NCI-H146 (cell line): ENCODE results near the gene TNFRSF8.

Source experiments
- DNase-seq: peaks from one replicate; lab custom pipeline; 2025; lab: John Stamatoyannopoulos, UW

TNFRSF8 gene

GRCh38 chr1:12191242-12192032 lies 128.3 kb downstream of the TNFRSF8 start:
- DNase-seq = peak; percentile 79
